Sigmoid colon (tissue), 7 donors: ENCODE data around the gene PCSK5. TPM values are rescaled to one million over a fixed set of nuclear protein-coding genes. Genes with fewer than 3 reads are reported as not detected.
"Not testable (repeated sequence)": the region's sequence is repeated elsewhere in the genome, so short reads cannot be mapped to it uniquely, and the experiment has no call there.

Experiments
- DNase-seq: peaks from one replicate; pipeline ENCODE4 v3.0.0-alpha.2; 2019
- H3K27ac ChIP-seq, 4 donors: fragments of 200-600 bp; sonication (generic); one replicate each; pipeline ENCODE4 v1.5.1; 2016 to 2019; ENCODE audit warnings: mild to moderate bottlenecking in 1 of 4
- H3K27me3 ChIP-seq, 3 donors: fragments of 200-600 bp; sonication (generic); one replicate each; pipeline ENCODE4 v1.5.1; 2019; ENCODE audit warnings: mild to moderate bottlenecking in 1 of 3
- H3K36me3 ChIP-seq, 4 donors: fragments of 200-600 bp; sonication (generic); one replicate each; pipeline ENCODE4 v1.5.1; 2016 to 2019
- H3K4me1 ChIP-seq, 4 donors: fragments of 200-600 bp; sonication (generic); one replicate each; pipeline ENCODE4 v1.5.1; 2017 to 2019
- H3K4me3 ChIP-seq, 4 donors: fragments of 200-600 bp; sonication (generic); one replicate each; pipeline ENCODE4 v1.5.1; 2017 to 2019; ENCODE audit warnings: mild to moderate bottlenecking in 2 of 4, moderate library complexity in 1 of 4
- H3K9me3 ChIP-seq, 4 donors: fragments of 200-600 bp in 3 of 4; sonication (generic) in 3 of 4; one replicate each; pipeline versions ENCODE4 v1.5.1 to v1.6.1; 2013 to 2019
- CTCF ChIP-seq, 4 experiments: fragments of 450-650 bp in 3 of 4; fragments of 200-600 bp in 1 of 4; IDR thresholded peaks; one replicate each; pipeline ENCODE4 v1.5.1; 2016 to 2019; ENCODE audit warnings: antibody characterized with exemption in 4 of 4, mild to moderate bottlenecking in 3 of 4, moderate library complexity in 2 of 4
- EP300 ChIP-seq, 4 donors: sonication (generic); formaldehyde crosslinking; IDR thresholded peaks; one replicate each; pipeline ENCODE4 v1.6.1; 2017; ENCODE audit warnings: antibody characterized with exemption in 4 of 4
- POLR2A ChIP-seq, 2 donors: fragments of 450-650 bp; IDR thresholded peaks; one replicate each; pipeline ENCODE4 v1.6.1; 2016; ENCODE audit warnings: antibody characterized with exemption in 2 of 2, mild to moderate bottlenecking in 2 of 2, moderate library complexity in 2 of 2
- POLR2AphosphoS5 ChIP-seq, 4 donors: sonication (generic); formaldehyde crosslinking; IDR thresholded peaks; one replicate each; pipeline ENCODE4 v1.6.1; 2017; ENCODE audit warnings: antibody characterized with exemption in 4 of 4
- WGBS, 2 donors: extraction: QIAGEN DNeasy Blood & Tissue Kit; methylation state at CpG; one replicate each; pipeline ENCODE4 v1.1.7; 2013; 5-methylcytosine and 5-hydroxymethylcytosine counted together
- intact Hi-C: fragments of 100-400 bp; cut with DNase I; formaldehyde crosslinking; loops from one replicate; pipeline ENCODE4 v1.15.1; 2023
- polyA plus RNA-seq, 3 donors: library from polyadenylated mRNA; stranded (reverse); fragments of 200-250 nt; gene quantifications; one replicate each; pipeline ENCODE4 v1.2.3, GENCODE V29; 2013
- total RNA-seq, 4 donors: library from RNA; depleted of rRNA; stranded (reverse); fragments of >200 nt; gene quantifications; one replicate each; pipeline ENCODE4 v1.1.0, GENCODE V29; 2016
- donor health status: healthy with polysubstance abuse.
- donor health status: Bipolar disorder and iron deficiency.
- donor health status: healthy.

Gene PCSK5
- total and polyA plus RNA-seq, 7 donors: 2.4 to 23.5 (median 8.4) TPM

DNA sequence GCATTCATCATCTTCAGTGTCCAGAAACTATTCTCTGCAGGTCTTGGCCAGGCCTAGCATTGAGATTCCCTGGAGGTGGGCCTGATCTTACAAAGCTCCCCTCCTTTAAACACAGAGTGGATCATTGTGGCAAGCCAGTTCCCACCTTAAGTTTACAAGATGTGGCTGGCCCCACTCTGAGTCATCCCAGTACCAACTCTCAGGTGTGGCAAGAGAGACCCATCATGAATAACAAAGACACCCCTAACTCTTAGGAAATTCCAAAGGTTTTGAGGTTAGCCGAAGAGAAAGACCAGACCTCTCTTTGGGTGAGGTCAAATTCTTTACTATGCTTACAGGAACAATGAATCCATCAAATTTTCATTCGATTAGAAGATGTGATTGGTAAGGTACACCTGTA lies 425.6 kb downstream of the PCSK5 start:
- no peaks in the 10 kb centered on the region for H3K9me3 ChIP-seq
- H3K4me3 ChIP-seq: no peak overlapping the region
- no peaks in the 10 kb centered on the region for H3K4me1 ChIP-seq
- intact Hi-C loops: no loop called here
- H3K27me3 ChIP-seq: no peaks in the 10 kb centered on the region
- no peak overlapping the region for H3K27ac ChIP-seq
- no peaks in the 10 kb centered on the region for H3K36me3 ChIP-seq
- TF ChIP-seq POLR2AphosphoS5 (IDR thresholded peaks at IDR 0.05) (no peak), EP300 (IDR thresholded peaks at IDR 0.05) (no peak), POLR2A (IDR thresholded peaks at IDR 0.05) (no peak), CTCF (IDR thresholded peaks at IDR 0.05) (no peak)
- 89 to 92% methylated on average over 2 of the region's 2 CpGs for WGBS, 2 donors
- DNase-seq: no peak

GRCh38 chr9:76319466-76319865 lies 429.0 kb downstream of the PCSK5 start:
- intact Hi-C loops, H3K27me3 ChIP-seq, H3K4me3 ChIP-seq, H3K27ac ChIP-seq, H3K36me3 ChIP-seq, DNase-seq, H3K9me3 ChIP-seq, H3K4me1 ChIP-seq: not testable (repeated sequence)
- 93 to 96% methylated on average over 13 of the region's 13 CpGs for WGBS, 2 donors

DNA sequence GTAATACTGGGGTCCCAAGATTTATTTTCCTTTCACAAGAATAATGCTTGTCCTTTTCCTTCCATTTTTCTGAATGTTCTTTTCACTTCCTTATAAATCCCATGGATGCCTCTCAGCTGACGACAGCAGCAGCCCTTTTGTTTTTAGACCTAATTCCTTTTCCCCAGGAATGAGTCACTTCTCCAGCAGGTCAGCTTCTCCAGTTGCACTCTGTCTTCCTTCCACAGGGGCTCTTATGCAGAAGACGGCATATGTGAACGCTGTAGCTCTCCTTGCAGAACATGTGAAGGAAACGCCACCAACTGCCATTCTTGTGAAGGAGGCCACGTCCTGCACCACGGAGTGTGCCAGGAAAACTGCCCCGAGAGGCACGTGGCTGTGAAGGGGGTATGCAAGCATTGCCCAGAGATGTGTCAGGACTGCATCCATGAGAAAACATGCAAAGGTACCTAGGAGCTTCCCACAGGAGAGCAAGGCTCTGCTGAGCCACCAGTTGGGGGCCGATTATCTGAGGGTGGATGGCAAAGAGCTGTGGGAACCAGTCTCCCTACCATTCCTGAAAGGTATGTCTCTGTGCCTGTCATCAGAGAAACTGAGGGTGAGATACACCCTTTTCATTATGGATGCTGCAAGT lies 430.8 kb downstream of the PCSK5 start:
- intact Hi-C loops: no loop called here
- Histone ChIP-seq H3K36me3 (no peaks in the 10 kb centered on the region), H3K4me3 (no peak overlapping the region), H3K4me1 (no peaks in the 10 kb centered on the region), H3K27me3 (no peaks in the 10 kb centered on the region), H3K9me3 (no peaks in the 10 kb centered on the region), H3K27ac (no peak overlapping the region)
- TF ChIP-seq POLR2AphosphoS5 (IDR thresholded peaks at IDR 0.05) (no peak), EP300 (IDR thresholded peaks at IDR 0.05) (no peak), POLR2A (IDR thresholded peaks at IDR 0.05) (no peak), CTCF (IDR thresholded peaks at IDR 0.05) (no peak)
- DNase-seq: no peak
- 70 to 90% methylated on average over 9 of the region's 9 CpGs for WGBS, 2 donors

GRCh38 chr9:76322810-76323209 lies 432.3 kb downstream of the PCSK5 start:
- Histone ChIP-seq H3K27me3 (no peaks in the 10 kb centered on the region), H3K27ac (no peak overlapping the region), H3K4me3 (no peak overlapping the region), H3K4me1 (no peaks in the 10 kb centered on the region), H3K9me3 (no peaks in the 10 kb centered on the region), H3K36me3 (no peaks in the 10 kb centered on the region)
- DNase-seq: no peak
- intact Hi-C loops: no loop called here
- whole genome bisulfite sequencing, 2 donors: 78 to 85% methylated on average over 10 of the region's 10 CpGs
- TF ChIP-seq POLR2AphosphoS5 (IDR thresholded peaks at IDR 0.05) (no peak), POLR2A (IDR thresholded peaks at IDR 0.05) (no peak), CTCF (IDR thresholded peaks at IDR 0.05) (no peak), EP300 (IDR thresholded peaks at IDR 0.05) (no peak)

DNA sequence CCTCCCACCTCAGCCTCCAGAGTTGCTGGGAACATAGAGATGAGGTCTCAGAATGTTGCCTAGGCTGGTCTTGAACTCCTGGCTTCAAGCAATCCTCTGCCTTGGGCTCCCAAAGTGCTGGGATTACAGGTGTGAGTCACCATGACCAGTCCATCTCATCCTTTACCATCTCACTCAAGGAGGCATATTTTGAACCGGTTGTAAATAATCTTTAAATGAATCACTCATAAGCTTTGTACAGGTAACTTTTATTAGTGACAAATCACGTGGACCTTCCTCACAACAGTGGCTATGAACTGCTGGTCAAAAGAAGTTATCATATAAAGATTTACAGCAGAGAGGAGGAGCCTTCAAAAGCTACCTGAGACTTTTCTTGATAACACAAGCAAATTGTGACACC lies 433.0 kb downstream of the PCSK5 start:
- H3K27ac ChIP-seq: no peak overlapping the region
- intact Hi-C loops: no loop called here
- no peaks in the 10 kb centered on the region for H3K36me3 ChIP-seq
- no peaks in the 10 kb centered on the region for H3K27me3 ChIP-seq
- DNase-seq: no peak
- 48 to 75% methylated on average over 2 of the region's 2 CpGs for WGBS, 2 donors
- no peak overlapping the region for H3K4me3 ChIP-seq
- TF ChIP-seq CTCF (IDR thresholded peaks at IDR 0.05) (no peak), POLR2A (IDR thresholded peaks at IDR 0.05) (no peak), POLR2AphosphoS5 (IDR thresholded peaks at IDR 0.05) (no peak), EP300 (IDR thresholded peaks at IDR 0.05) (no peak)
- H3K9me3 ChIP-seq: no peaks in the 10 kb centered on the region
- no peaks in the 10 kb centered on the region for H3K4me1 ChIP-seq

DNA sequence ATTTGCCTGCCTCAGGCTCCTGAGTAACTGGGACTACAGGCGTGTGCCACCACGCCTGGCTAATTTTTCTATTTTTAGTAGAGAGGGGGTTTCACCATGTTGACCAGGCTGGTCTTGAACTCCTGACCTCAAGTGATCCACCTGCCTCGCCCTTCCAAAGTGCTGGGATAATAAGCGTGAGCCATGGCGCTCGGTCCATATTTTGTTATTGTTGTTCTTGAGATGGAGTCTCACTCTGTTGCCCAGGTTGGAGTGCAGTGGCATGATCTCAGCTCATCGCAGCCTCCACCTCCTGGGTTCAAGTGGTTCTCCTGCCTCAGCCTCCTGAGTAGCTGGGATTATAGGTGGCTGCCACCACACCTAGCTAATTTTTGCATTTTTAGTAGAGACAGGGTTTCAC lies 433.6 kb downstream of the PCSK5 start:
- intact Hi-C loops, H3K9me3 ChIP-seq, H3K36me3 ChIP-seq, H3K4me3 ChIP-seq, H3K27me3 ChIP-seq, H3K4me1 ChIP-seq, DNase-seq, H3K27ac ChIP-seq: not testable (repeated sequence)
- 87 to 90% methylated on average over 7 of the region's 7 CpGs for WGBS, 2 donors
